IMR-90 (cell line): Measurements from ENCODE around the gene RYR3. TPM values are rescaled to one million over a fixed set of nuclear protein-coding genes. Genes with fewer than 3 reads are reported as not detected.

Experiments used
- ATAC-seq: fragments of 200-7000 bp; cut with Tn5 transposase; 2 replicates; pipeline ENCODE4 v1.9.1; 2020; ENCODE audit warnings: low read depth, mild to moderate bottlenecking, moderate library complexity
- BruUV-seq: library from RNA; stranded (reverse); fragments of 400-500 nt; replicated peaks from 2 replicates; lab custom pipeline; 2021; lab: Mats Ljungman, UMichigan
- CTCF ChIA-PET: fragments of 300-600 bp; formaldehyde crosslinking; extraction: SDS; loops from one replicate; lab custom pipeline; 2021; ENCODE audit warnings: antibody characterized with exemption; lab: Yijun Ruan, JAX
- POLR2A ChIA-PET: fragments of 300-600 bp; sonication (Branson Sonifier 250); formaldehyde crosslinking; loops from one replicate; lab custom pipeline; 2022; ENCODE audit warnings: antibody characterized with exemption; ENCODE audit not compliant: unreplicated experiment; lab: Charles Lee
- DNase-seq: peaks from one replicate; pipeline ENCODE4 v3.0.0; 2013
- H2AFZ ChIP-seq: replicated peaks from 2 replicates; pipeline ENCODE3; 2013; ENCODE audit warnings: low read length, mild to moderate bottlenecking; ENCODE audit not compliant: poor library complexity
- H2AK5ac ChIP-seq: 2 replicates; pipeline ENCODE4 v1.6.1; 2013; ENCODE audit warnings: low read depth, low read length, inconsistent platforms
- H2AK9ac ChIP-seq: replicated peaks from 2 replicates; pipeline ENCODE3; 2013; ENCODE audit warnings: mild to moderate bottlenecking, low read depth, low read length, moderate library complexity; ENCODE audit not compliant: poor library complexity
- H2BK120ac ChIP-seq: 2 replicates; pipeline ENCODE4 v1.6.1; 2013; ENCODE audit warnings: low read depth, low read length, inconsistent platforms
- H2BK15ac ChIP-seq: 3 replicates; pipeline ENCODE4 v1.6.1; 2013; ENCODE audit warnings: low read depth, low read length, inconsistent platforms
- H2BK20ac ChIP-seq: 2 replicates; pipeline ENCODE4 v1.6.1; 2013; ENCODE audit warnings: low read depth, mild to moderate bottlenecking, inconsistent platforms, low read length, moderate library complexity
- H2BK5ac ChIP-seq: 2 replicates; pipeline ENCODE4 v1.6.1; 2013; ENCODE audit warnings: mild to moderate bottlenecking, low read depth, low read length, inconsistent platforms; ENCODE audit not compliant: poor library complexity, severe bottlenecking
- H3K14ac ChIP-seq: replicated peaks from 2 replicates; pipeline ENCODE4 v1.6.1; 2013; ENCODE audit warnings: low read depth, low read length, inconsistent platforms
- H3K18ac ChIP-seq: 2 replicates; pipeline ENCODE4 v1.6.1; 2013; ENCODE audit warnings: low read depth, low read length, control low read depth
- H3K23ac ChIP-seq: 2 replicates; pipeline ENCODE4 v1.6.1; 2013; ENCODE audit warnings: low read depth, low read length, inconsistent platforms
- H3K27ac ChIP-seq: 2 replicates; pipeline ENCODE4 v1.5.1; 2013; ENCODE audit warnings: mild to moderate bottlenecking, control low read depth, low read length; ENCODE audit not compliant: insufficient read depth
- H3K27me3 ChIP-seq: 2 replicates; pipeline ENCODE4 v1.6.1; 2013; ENCODE audit warnings: low read length; ENCODE audit not compliant: control insufficient read depth, insufficient read depth
- H3K36me3 ChIP-seq: 2 replicates; pipeline ENCODE4 v1.6.1; 2013; ENCODE audit warnings: low read length, mixed read lengths; ENCODE audit not compliant: control insufficient read depth, insufficient read depth
- H3K4ac ChIP-seq: 2 replicates; pipeline ENCODE4 v1.6.1; 2013; ENCODE audit warnings: low read depth, low read length, inconsistent platforms
- H3K4me1 ChIP-seq: 2 replicates; pipeline ENCODE4 v1.6.1; 2013; ENCODE audit warnings: low read length, mixed read lengths; ENCODE audit not compliant: control insufficient read depth, insufficient read depth
- H3K4me2 ChIP-seq: 2 replicates; pipeline ENCODE4 v1.6.1; 2013; ENCODE audit warnings: low read depth, mild to moderate bottlenecking, control low read depth, low read length, moderate library complexity
- H3K4me3 ChIP-seq: 2 replicates; pipeline ENCODE4 v1.5.1; 2013; ENCODE audit warnings: low read depth, mild to moderate bottlenecking, control low read depth, low read length, moderate library complexity; ENCODE audit not compliant: insufficient read depth
- H3K56ac ChIP-seq: 2 replicates; pipeline ENCODE4 v1.6.1; 2013; ENCODE audit warnings: low read length, inconsistent platforms; ENCODE audit not compliant: insufficient read depth; ENCODE audit errors: extremely low read depth
- H3K79me1 ChIP-seq, 2 experiments: 2 replicates each; pipeline ENCODE4 v1.6.1; 2013; ENCODE audit warnings: low read length in 2 of 2, inconsistent platforms in 1 of 2, low read depth in 1 of 2
- H3K9ac ChIP-seq: 2 replicates; pipeline ENCODE4 v1.6.1; 2013; ENCODE audit warnings: low read depth, low read length, control low read depth
- H3K9me1 ChIP-seq: 2 replicates; pipeline ENCODE4 v1.6.1; 2013; ENCODE audit warnings: low read length, inconsistent platforms; ENCODE audit not compliant: insufficient read depth
- H3K9me3 ChIP-seq: 2 replicates; pipeline ENCODE4 v1.6.1; 2013; ENCODE audit warnings: low read length; ENCODE audit not compliant: control insufficient read depth, insufficient read depth
- H4K20me1 ChIP-seq: 2 replicates; pipeline ENCODE4 v1.6.1; 2013; ENCODE audit warnings: low read length, inconsistent platforms; ENCODE audit not compliant: insufficient read depth
- H4K5ac ChIP-seq: 2 replicates; pipeline ENCODE4 v1.6.1; 2013; ENCODE audit warnings: mild to moderate bottlenecking, low read depth, low read length, control low read depth
- H4K8ac ChIP-seq, 2 experiments: 2 replicates each; pipeline ENCODE4 v1.6.1; 2013; ENCODE audit warnings: low read depth in 2 of 2, low read length in 2 of 2, control low read depth in 1 of 2, inconsistent platforms in 1 of 2
- H4K91ac ChIP-seq: 2 replicates; pipeline ENCODE4 v1.6.1; 2013; ENCODE audit warnings: low read depth, low read length, inconsistent platforms; ENCODE audit not compliant: insufficient read depth
- BHLHE40 ChIP-seq: fragments of 150-350 bp; IDR thresholded peaks from 2 replicates; pipeline ENCODE4 v1.6.1; 2016; ENCODE audit warnings: mild to moderate bottlenecking, low read depth, low read length
- CEBPB ChIP-seq: IDR thresholded peaks from 2 replicates; pipeline ENCODE4 v1.6.1; 2012; ENCODE audit warnings: low read depth, low read length, improper control_type of control experiment
- CHD1 ChIP-seq: IDR thresholded peaks from 2 replicates; pipeline ENCODE4 v1.6.1; 2012; ENCODE audit warnings: low read depth, low read length, improper control_type of control experiment
- ELK1 ChIP-seq: fragments of 150-350 bp; IDR thresholded peaks from 2 replicates; pipeline ENCODE4 v1.6.1; 2016; ENCODE audit warnings: low read depth, mild to moderate bottlenecking, low read length, moderate library complexity, borderline replicate concordance
- FOS ChIP-seq: fragments of 150-350 bp; IDR thresholded peaks from 2 replicates; pipeline ENCODE4 v1.6.1; 2016; ENCODE audit warnings: low read depth, low read length
- MAFK ChIP-seq: IDR thresholded peaks from 2 replicates; pipeline ENCODE4 v1.6.1; 2012; ENCODE audit warnings: low read depth, low read length, improper control_type of control experiment
- MAZ ChIP-seq: IDR thresholded peaks from 2 replicates; pipeline ENCODE4 v1.6.1; 2012; ENCODE audit warnings: low read depth, mild to moderate bottlenecking, low read length, improper control_type of control experiment, moderate library complexity, borderline replicate concordance
- MXI1 ChIP-seq: IDR thresholded peaks from 2 replicates; pipeline ENCODE4 v1.6.1; 2012; ENCODE audit warnings: low read depth, mild to moderate bottlenecking, low read length, moderate library complexity, borderline replicate concordance
- NFE2L2 ChIP-seq: fragments of 150-350 bp; IDR thresholded peaks from 2 replicates; pipeline ENCODE4 v1.6.1; 2016; ENCODE audit warnings: low read depth, mild to moderate bottlenecking, low read length
- POLR2A ChIP-seq: IDR thresholded peaks from 2 replicates; pipeline ENCODE4 v1.6.1; 2012; ENCODE audit warnings: mild to moderate bottlenecking, low read depth, low read length
- RAD21 ChIP-seq: IDR thresholded peaks from 2 replicates; pipeline ENCODE4 v1.6.1; 2012; ENCODE audit warnings: low read length, improper control_type of control experiment
- RCOR1 ChIP-seq: IDR thresholded peaks from 2 replicates; pipeline ENCODE4 v1.6.1; 2012; ENCODE audit warnings: mild to moderate bottlenecking, low read length, improper control_type of control experiment; ENCODE audit not compliant: insufficient replicate concordance
- RFX5 ChIP-seq: IDR thresholded peaks from 2 replicates; pipeline ENCODE4 v1.8.0; 2012; ENCODE audit warnings: low read depth, mild to moderate bottlenecking, low read length, moderate library complexity
- SMC3 ChIP-seq: fragments of 150-350 bp; IDR thresholded peaks from 2 replicates; pipeline ENCODE4 v1.6.1; 2016; ENCODE audit warnings: low read depth, mild to moderate bottlenecking, antibody characterized with exemption, low read length, moderate library complexity
- WGBS, 2 experiments: methylation state at CpG; one replicate each; pipeline versions ENCODE4 v1.1.5 to v1.1.7; 2013; ENCODE audit warnings: missing lambda C conversion rate in 2 of 2; ENCODE audit not compliant: insufficient read length in 1 of 2; ENCODE audit errors: extremely low coverage in 2 of 2; 5-methylcytosine and 5-hydroxymethylcytosine counted together
- dilution Hi-C: fragments of 300-500 bp; cut with HindIII; formaldehyde crosslinking; loops from one replicate; pipeline ENCODE4 v1.14.3; 2018; ENCODE audit warnings: low sequenced_read_pairs; ENCODE audit not compliant: unreplicated experiment
- in situ Hi-C: fragments of 300-500 bp; cut with MboI; formaldehyde crosslinking; loops from 3 replicates; pipeline ENCODE4 v1.14.3; 2019; ENCODE audit warnings: low sequenced_read_pairs, inconsistent platforms, mixed read lengths
- intact Hi-C: fragments of 100-400 bp; cut with micrococcal nuclease; formaldehyde crosslinking; loops from 2 replicates; pipeline ENCODE4 v1.10.0; 2022
- polyA plus RNA-seq, 3 experiments: library from polyadenylated mRNA; depleted of rRNA; stranded (reverse); fragments of >200 nt; gene quantifications; 2 replicates each; pipeline ENCODE4 v1.2.3, GENCODE V29; 2012; ENCODE audit warnings: low replicate concordance in 1 of 3
- total RNA-seq: library from RNA; depleted of rRNA; stranded (reverse); fragments of >200 nt; gene quantifications from 2 replicates; pipeline ENCODE4 v1.2.3, GENCODE V29; 2012
- TF ChIP-seq, protein P1 (sequence below): fragments of 150-350 bp; IDR thresholded peaks from 2 replicates; pipeline ENCODE4 v1.6.1; 2017; ENCODE audit warnings: mild to moderate bottlenecking, antibody characterized with exemption, low read length, low read depth
- TF ChIP-seq, protein P2 (sequence below): conservative IDR thresholded peaks from 2 replicates; pipeline ENCODE4 v1.5.1; 2012; ENCODE audit warnings: mild to moderate bottlenecking, low read depth, low read length, improper control_type of control experiment

RYR3 gene
- total and polyA plus RNA-seq, 2 of the 4 experiments (the other 2 are of a cell fraction) = 0.18 TPM; not detected in 1

DNA sequence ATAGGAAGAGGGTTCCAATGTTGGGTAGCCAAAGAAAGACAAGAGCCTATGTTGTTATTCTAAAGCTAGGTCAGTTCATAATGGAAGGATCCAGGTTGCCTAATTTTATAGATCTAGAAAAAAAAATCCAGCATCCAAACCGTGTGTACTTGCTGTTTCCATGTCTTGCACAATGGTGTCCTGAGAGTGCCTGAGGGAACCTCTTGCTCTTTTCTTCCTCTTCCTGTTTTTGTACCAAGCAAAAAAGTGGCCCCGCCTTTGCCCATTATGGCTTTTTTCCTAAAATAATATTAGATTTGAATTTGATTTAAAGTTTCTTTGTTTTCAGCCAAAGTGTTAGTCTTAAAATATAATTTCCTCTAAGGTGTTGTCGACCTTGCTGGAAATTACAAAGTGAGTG, 224.4 kb downstream of the RYR3 start:
- ATAC-seq (no peak), DNase-seq (no peak)
- Histone ChIP-seq H2AFZ (no peak overlapping the region), H2BK5ac (no peak overlapping the region), H3K9me3 (no peaks in the 10 kb centered on the region), H3K9ac (no peak overlapping the region), H3K27me3 (peaks cover 2% of the 10 kb centered on the region; the same call in 1 of the 2 replicates), H3K4me3 (no peak overlapping the region), H3K79me1 (no peaks in the 10 kb centered on the region), H4K8ac (no peak overlapping the region), H3K4me1 (no peaks in the 10 kb centered on the region), H2BK20ac (no peak overlapping the region), H2AK9ac (no peak overlapping the region), H3K14ac (no peak overlapping the region), H4K20me1 (no peaks in the 10 kb centered on the region), H2BK15ac (no peak overlapping the region), H3K27ac (no peak overlapping the region), H3K56ac (no peak overlapping the region), H3K4me2 (no peak overlapping the region), H3K9me1 (no peaks in the 10 kb centered on the region), H2BK120ac (no peak overlapping the region), H3K23ac (no peak overlapping the region), H4K91ac (no peak overlapping the region), H3K4ac (no peak overlapping the region), H3K36me3 (no peaks in the 10 kb centered on the region), H4K5ac (no peak overlapping the region), H3K18ac (no peak overlapping the region), H2AK5ac (no peak overlapping the region)
- CTCF ChIA-PET = no interaction called here
- intact Hi-C loops = no loop called here
- TF ChIP-seq FOS (no peak), MAZ (no peak), BHLHE40 (no peak), POLR2A (no peak), ELK1 (no peak), RCOR1 (no peak), RFX5 (no peak), NFE2L2 (no peak), SMC3 (no peak), CEBPB (no peak), CHD1 (no peak), RAD21 (no peak), MXI1 (no peak), MAFK (no peak)
- TF ChIP-seq, protein P1, sequence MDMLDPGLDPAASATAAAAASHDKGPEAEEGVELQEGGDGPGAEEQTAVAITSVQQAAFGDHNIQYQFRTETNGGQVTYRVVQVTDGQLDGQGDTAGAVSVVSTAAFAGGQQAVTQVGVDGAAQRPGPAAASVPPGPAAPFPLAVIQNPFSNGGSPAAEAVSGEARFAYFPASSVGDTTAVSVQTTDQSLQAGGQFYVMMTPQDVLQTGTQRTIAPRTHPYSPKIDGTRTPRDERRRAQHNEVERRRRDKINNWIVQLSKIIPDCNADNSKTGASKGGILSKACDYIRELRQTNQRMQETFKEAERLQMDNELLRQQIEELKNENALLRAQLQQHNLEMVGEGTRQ = no peak
- TF ChIP-seq, protein P2, sequence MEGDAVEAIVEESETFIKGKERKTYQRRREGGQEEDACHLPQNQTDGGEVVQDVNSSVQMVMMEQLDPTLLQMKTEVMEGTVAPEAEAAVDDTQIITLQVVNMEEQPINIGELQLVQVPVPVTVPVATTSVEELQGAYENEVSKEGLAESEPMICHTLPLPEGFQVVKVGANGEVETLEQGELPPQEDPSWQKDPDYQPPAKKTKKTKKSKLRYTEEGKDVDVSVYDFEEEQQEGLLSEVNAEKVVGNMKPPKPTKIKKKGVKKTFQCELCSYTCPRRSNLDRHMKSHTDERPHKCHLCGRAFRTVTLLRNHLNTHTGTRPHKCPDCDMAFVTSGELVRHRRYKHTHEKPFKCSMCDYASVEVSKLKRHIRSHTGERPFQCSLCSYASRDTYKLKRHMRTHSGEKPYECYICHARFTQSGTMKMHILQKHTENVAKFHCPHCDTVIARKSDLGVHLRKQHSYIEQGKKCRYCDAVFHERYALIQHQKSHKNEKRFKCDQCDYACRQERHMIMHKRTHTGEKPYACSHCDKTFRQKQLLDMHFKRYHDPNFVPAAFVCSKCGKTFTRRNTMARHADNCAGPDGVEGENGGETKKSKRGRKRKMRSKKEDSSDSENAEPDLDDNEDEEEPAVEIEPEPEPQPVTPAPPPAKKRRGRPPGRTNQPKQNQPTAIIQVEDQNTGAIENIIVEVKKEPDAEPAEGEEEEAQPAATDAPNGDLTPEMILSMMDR = no peak
- in situ Hi-C loops = no loop called here
- dilution Hi-C loops = no loop called here
- BruUV-seq = no TSS peak
- no CpG with 5 or more reads among the region's 3 CpGs for WGBS, 2 experiments
- POLR2A ChIA-PET = no interaction called here
